HepG2 (cell line): ENCODE data around the gene HYAL1. TPM values are rescaled to one million over a fixed set of nuclear protein-coding genes. Genes with fewer than 3 reads are reported as not detected.

ENCODE experiments used
- EP300 ChIP-seq, 3 experiments: sonication (generic) in 1 of 3; formaldehyde crosslinking in 1 of 3; IDR thresholded peaks; 2 replicates each; pipeline versions ENCODE4 v1.5.1 to v1.6.1; 2011 to 2020; ENCODE audit warnings: low read depth in 2 of 3, low read length in 2 of 3, borderline replicate concordance in 1 of 3, improper control_type of control experiment in 1 of 3, mild to moderate bottlenecking in 1 of 3, missing genetic modification reagents in 1 of 3, moderate library complexity in 1 of 3
- FOXK1 ChIP-seq: sonication (generic); formaldehyde crosslinking; IDR thresholded peaks from 2 replicates; pipeline ENCODE4 v1.4.0; 2020; ENCODE audit warnings: low read depth, missing genetic modification reagents, borderline replicate concordance
- HOXA5 ChIP-seq: sonication (generic); formaldehyde crosslinking; IDR thresholded peaks from 2 replicates; pipeline ENCODE4 v1.4.0; 2020; ENCODE audit warnings: missing genetic modification reagents
- KAT7 ChIP-seq: IDR thresholded peaks from 2 replicates; pipeline ENCODE4 v1.6.1; 2018; ENCODE audit warnings: borderline replicate concordance, missing compliant biosample characterization
- RORA ChIP-seq: sonication (generic); formaldehyde crosslinking; IDR thresholded peaks from 2 replicates; pipeline ENCODE4 v1.5.0; 2020; ENCODE audit warnings: mild to moderate bottlenecking, missing genetic modification reagents, moderate library complexity
- ZMAT3 ChIP-seq: sonication (generic); formaldehyde crosslinking; conservative IDR thresholded peaks from 2 replicates; pipeline ENCODE4 v1.7.0; 2021; ENCODE audit warnings: missing genetic modification reagents
- polyA plus RNA-seq, 8 experiments: library from polyadenylated mRNA; depleted of rRNA in 3 of 8; stranded (reverse) in 7 of 8; unstranded in 1 of 8; fragments of >200 nt; fragmentation: Illumina TruSeq in 4 of 8; extraction: Trizol in 4 of 8; gene quantifications; 2 replicates each; pipeline versions ENCODE4 v1.2.1 to v1.2.3, GENCODE V29; 2011 to 2016; ENCODE audit warnings: low read depth in 4 of 8, missing spikeins in 1 of 8, mixed read lengths in 1 of 8; ENCODE audit not compliant: insufficient read depth in 1 of 8
- total RNA-seq, 5 experiments: library from RNA; depleted of rRNA; stranded (reverse); fragments of >200 nt; fragmentation: Illumina TruSeq; extraction: Trizol; gene quantifications; 2 replicates each; pipeline ENCODE4 v1.2.3, GENCODE V29; 2016; ENCODE audit warnings: low read depth in 1 of 5
- TF ChIP-seq, protein P1 (sequence below): sonication (generic); formaldehyde crosslinking; IDR thresholded peaks from 2 replicates; pipeline ENCODE4 v1.4.0; 2020; ENCODE audit warnings: missing genetic modification reagents

HYAL1 gene
- total and polyA plus RNA-seq, 2 of the 13 experiments (the other 11 are each of a cell fraction or from before 2014, with no cell fraction given) = 76.5 to 193 TPM

DNA sequence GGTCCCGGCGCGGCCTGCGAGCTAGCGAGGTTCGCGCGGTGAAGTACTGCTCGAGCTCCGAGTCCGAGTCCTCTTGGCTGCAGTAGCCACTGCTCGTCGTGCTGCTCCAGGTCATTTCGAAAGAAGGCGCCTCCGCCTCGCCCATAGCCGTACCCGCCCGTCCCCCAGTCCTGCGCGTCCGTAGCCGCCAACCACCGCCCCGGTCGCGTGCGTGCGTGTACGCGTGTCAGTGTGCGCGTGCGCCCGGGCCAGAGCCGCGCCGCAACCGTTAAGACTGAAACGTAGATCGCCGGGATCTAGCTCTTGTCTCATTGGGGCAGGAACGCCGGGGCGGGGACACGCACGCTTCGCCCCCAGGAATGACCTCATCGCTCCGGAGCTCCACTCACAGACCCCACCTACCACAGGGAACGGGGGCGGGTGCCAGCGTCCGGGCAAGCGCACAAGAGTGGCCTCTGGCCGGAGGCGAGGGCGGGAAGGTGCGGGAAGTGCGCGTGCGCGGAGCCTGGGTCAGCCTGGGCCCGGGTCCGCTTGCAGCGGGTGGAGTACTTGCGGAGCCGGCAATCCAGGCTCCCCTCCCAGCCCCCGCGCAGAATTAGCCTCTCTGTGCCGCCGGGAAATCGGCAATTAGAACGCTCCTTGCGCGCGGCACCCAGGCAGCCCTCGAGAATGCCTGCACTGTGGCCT is 33.9 kb upstream of the HYAL1 start (continued):
- TF ChIP-seq EP300 (IDR thresholded peaks at IDR 0.05; ENCODE audit: low read depth in 2 of 2, low read length in 2 of 2) (no peak), EP300 (CRISPR knock-in tag; IDR thresholded peaks at IDR 0.05; ENCODE audit: borderline replicate concordance) (no peak), KAT7 (CRISPR knock-in tag) (peak; percentile 71), HOXA5 (peak; percentile 15; the same call in 1 of the 2 replicates), FOXK1 (peak; percentile 27; the same call in 1 of the 2 replicates), ZMAT3 (peak; percentile 78; the same call in 1 of the 2 replicates), RORA (no peak)
- TF ChIP-seq, protein P1, sequence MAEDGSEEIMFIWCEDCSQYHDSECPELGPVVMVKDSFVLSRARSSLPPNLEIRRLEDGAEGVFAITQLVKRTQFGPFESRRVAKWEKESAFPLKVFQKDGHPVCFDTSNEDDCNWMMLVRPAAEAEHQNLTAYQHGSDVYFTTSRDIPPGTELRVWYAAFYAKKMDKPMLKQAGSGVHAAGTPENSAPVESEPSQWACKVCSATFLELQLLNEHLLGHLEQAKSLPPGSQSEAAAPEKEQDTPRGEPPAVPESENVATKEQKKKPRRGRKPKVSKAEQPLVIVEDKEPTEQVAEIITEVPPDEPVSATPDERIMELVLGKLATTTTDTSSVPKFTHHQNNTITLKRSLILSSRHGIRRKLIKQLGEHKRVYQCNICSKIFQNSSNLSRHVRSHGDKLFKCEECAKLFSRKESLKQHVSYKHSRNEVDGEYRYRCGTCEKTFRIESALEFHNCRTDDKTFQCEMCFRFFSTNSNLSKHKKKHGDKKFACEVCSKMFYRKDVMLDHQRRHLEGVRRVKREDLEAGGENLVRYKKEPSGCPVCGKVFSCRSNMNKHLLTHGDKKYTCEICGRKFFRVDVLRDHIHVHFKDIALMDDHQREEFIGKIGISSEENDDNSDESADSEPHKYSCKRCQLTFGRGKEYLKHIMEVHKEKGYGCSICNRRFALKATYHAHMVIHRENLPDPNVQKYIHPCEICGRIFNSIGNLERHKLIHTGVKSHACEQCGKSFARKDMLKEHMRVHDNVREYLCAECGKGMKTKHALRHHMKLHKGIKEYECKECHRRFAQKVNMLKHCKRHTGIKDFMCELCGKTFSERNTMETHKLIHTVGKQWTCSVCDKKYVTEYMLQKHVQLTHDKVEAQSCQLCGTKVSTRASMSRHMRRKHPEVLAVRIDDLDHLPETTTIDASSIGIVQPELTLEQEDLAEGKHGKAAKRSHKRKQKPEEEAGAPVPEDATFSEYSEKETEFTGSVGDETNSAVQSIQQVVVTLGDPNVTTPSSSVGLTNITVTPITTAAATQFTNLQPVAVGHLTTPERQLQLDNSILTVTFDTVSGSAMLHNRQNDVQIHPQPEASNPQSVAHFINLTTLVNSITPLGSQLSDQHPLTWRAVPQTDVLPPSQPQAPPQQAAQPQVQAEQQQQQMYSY (CRISPR knock-in tag) = 0 out of 2 replicates have a peak, but pooled peaks have one; percentile 47
